ENCODE measurements around the gene ARPIN. TPM values are rescaled to one million over a fixed set of nuclear protein-coding genes. Genes with fewer than 3 reads are reported as not detected.

The ARPIN gene
- total and polyA plus RNA-seq, 7 donors, result 3.5 to 10.3 (median 8.9) TPM

DNA sequence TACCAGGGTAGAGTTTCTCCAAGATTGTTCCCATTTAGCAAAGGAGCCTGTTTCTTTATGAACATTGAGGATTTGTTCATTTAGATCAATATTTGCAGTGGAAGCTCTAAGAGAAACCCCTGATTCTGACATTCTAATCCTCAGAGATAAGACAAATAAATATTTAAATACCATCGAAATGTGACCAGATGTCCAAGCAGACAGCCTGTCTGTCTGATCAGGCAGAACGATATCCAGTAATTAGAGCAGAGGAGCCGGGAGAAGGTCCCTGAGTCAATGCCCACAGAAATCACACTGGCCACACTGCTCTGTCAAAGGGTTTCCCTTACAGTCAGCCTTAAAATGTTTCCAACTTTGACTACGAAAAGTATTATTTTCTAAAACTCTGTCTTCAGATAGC, 15.7 kb upstream of the ARPIN start:
- Histone ChIP-seq H3K36me3 (ENCODE audit: insufficient read depth in 1 of 2, low read depth in 1 of 2) (no peaks in the 10 kb centered on the region), H3K4me3 (no peak overlapping the region), H3K27ac (no peak overlapping the region), H3K4me1 (no peaks in the 10 kb centered on the region), H3K27me3 (ENCODE audit: insufficient read depth in 3 of 3, low read length in 2 of 3) (no peaks in the 10 kb centered on the region), H3K9me3 (no peaks in the 10 kb centered on the region)
- WGBS, 3 donors, result 68 to 80% (median 72%) methylated on average over 4 of the region's 4 CpGs
- DNase-seq, result no peak
- intact Hi-C loops (cut with DNase I), result no loop called here
- ATAC-seq, result no peak
- TF ChIP-seq, protein P1, sequence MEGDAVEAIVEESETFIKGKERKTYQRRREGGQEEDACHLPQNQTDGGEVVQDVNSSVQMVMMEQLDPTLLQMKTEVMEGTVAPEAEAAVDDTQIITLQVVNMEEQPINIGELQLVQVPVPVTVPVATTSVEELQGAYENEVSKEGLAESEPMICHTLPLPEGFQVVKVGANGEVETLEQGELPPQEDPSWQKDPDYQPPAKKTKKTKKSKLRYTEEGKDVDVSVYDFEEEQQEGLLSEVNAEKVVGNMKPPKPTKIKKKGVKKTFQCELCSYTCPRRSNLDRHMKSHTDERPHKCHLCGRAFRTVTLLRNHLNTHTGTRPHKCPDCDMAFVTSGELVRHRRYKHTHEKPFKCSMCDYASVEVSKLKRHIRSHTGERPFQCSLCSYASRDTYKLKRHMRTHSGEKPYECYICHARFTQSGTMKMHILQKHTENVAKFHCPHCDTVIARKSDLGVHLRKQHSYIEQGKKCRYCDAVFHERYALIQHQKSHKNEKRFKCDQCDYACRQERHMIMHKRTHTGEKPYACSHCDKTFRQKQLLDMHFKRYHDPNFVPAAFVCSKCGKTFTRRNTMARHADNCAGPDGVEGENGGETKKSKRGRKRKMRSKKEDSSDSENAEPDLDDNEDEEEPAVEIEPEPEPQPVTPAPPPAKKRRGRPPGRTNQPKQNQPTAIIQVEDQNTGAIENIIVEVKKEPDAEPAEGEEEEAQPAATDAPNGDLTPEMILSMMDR (IDR thresholded peaks at IDR 0.05), result no peak

DNA sequence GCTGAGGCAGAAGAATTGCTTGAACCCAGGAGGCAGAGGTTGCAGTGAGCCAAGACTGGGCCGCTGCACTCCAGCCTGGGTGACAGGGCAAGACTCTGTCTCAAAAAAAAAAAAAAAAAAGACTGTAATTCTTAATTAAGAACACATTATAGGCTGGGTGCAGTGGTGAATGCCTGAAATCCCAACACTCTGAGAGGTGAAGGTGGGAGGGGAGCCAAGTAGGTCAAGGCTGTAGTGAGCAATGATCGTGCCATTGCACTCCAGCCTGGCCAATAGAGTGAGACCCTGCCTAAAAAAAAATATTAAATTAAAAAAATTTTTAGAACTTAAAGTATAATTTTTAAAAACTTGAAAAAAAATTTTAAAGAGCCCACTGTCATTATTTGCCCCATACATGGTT, 13.4 kb upstream of the ARPIN start:
- H3K27me3 ChIP-seq (ENCODE audit: insufficient read depth in 3 of 3, low read length in 2 of 3), result no peaks in the 10 kb centered on the region
- WGBS, 3 donors, result 45 to 74% (median 50%) methylated on average over 2 of the region's 2 CpGs
- H3K9me3 ChIP-seq, result no peaks in the 10 kb centered on the region
- H3K36me3 ChIP-seq (ENCODE audit: insufficient read depth in 1 of 2, low read depth in 1 of 2), result no peaks in the 10 kb centered on the region
- H3K4me1 ChIP-seq, result no peaks in the 10 kb centered on the region
- no peak overlapping the region for H3K27ac ChIP-seq
- intact Hi-C loops (cut with DNase I), result no loop called here
- peak in 2 of 4 donors; percentile 79 to 86 for ATAC-seq
- no peak for DNase-seq
- H3K4me3 ChIP-seq, result no peak overlapping the region
- TF ChIP-seq, protein P1 (IDR thresholded peaks at IDR 0.05), result no peak

GRCh38 chr15:89917442-89918101, 4.8 kb upstream of the ARPIN start:
- H3K27me3 ChIP-seq (ENCODE audit: insufficient read depth in 3 of 3, low read length in 2 of 3), result no peaks in the 10 kb centered on the region
- H3K4me3 ChIP-seq, result no peak overlapping the region
- intact Hi-C loops (cut with DNase I), result no loop called here
- H3K9me3 ChIP-seq, result no peaks in the 10 kb centered on the region
- H3K27ac ChIP-seq, result no peak overlapping the region
- H3K4me1 ChIP-seq, result no peaks in the 10 kb centered on the region
- 85 to 93% (median 93%) methylated on average over 4 of the region's 4 CpGs for WGBS, 3 donors
- ATAC-seq, result no peak
- no peaks in the 10 kb centered on the region for H3K36me3 ChIP-seq (ENCODE audit: insufficient read depth in 1 of 2, low read depth in 1 of 2)
- no peak for DNase-seq
- TF ChIP-seq, protein P1 (IDR thresholded peaks at IDR 0.05), result no peak

- H3K27me3 ChIP-seq (ENCODE audit: insufficient read depth in 3 of 3, low read length in 2 of 3), result no peaks in the 10 kb centered on the region
- peaks cover 6% of the 10 kb centered on the region for H3K4me1 ChIP-seq
- no peaks in the 10 kb centered on the region for H3K9me3 ChIP-seq
- ATAC-seq (no peak), DNase-seq (no peak)
- 62 to 87% (median 67%) methylated on average over 3 of the region's 3 CpGs for WGBS, 3 donors
- intact Hi-C loops (cut with DNase I), result no loop called here
- TF ChIP-seq, protein P1 (IDR thresholded peaks at IDR 0.05), result no peak
- no peak overlapping the region for H3K4me3 ChIP-seq
- H3K27ac ChIP-seq, result no peak overlapping the region
- H3K36me3 ChIP-seq (ENCODE audit: insufficient read depth in 1 of 2, low read depth in 1 of 2), result no peaks in the 10 kb centered on the region
These were observed 3.9 kb upstream of the ARPIN start for GRCh38 chr15:89916660-89917059.
